KMS-11 (cell line): Measurements from ENCODE around the gene FAM174C.
"Not testable (repeated sequence)": the region's sequence is repeated elsewhere in the genome, so short reads cannot be mapped to it uniquely, and the experiment has no call there.

ENCODE experiments used
- H2AFZ ChIP-seq: fragments of 200-600 bp; sonication (generic); 2 replicates; pipeline ENCODE4 v1.6.1; 2016; ENCODE audit warnings: antibody characterized with exemption, mixed run types, low read depth
- H3K27ac ChIP-seq: fragments of 200-600 bp; sonication (generic); 2 replicates; pipeline ENCODE4 v1.6.1; 2016; ENCODE audit warnings: mild to moderate bottlenecking, mixed run types
- H3K27me3 ChIP-seq: fragments of 200-600 bp; sonication (generic); 2 replicates; pipeline ENCODE4 v1.6.1; 2017; ENCODE audit warnings: mild to moderate bottlenecking, low read depth, mixed run types, moderate library complexity; ENCODE audit not compliant: insufficient read depth
- H3K36me3 ChIP-seq: fragments of 200-600 bp; sonication (generic); 2 replicates; pipeline ENCODE4 v1.6.1; 2017; ENCODE audit warnings: mild to moderate bottlenecking, mixed run types; ENCODE audit not compliant: insufficient read depth
- H3K4me1 ChIP-seq: fragments of 200-600 bp; sonication (generic); 2 replicates; pipeline ENCODE4 v1.6.1; 2016; ENCODE audit warnings: mild to moderate bottlenecking, low read depth, mixed run types; ENCODE audit not compliant: poor library complexity, severe bottlenecking
- H3K4me2 ChIP-seq: fragments of 200-600 bp; sonication (generic); 2 replicates; pipeline ENCODE4 v1.7.0; 2016; ENCODE audit warnings: mild to moderate bottlenecking, mixed run types
- H3K4me3 ChIP-seq: fragments of 200-600 bp; sonication (generic); IDR thresholded peaks from 2 replicates; pipeline ENCODE4 v1.6.1; 2017; ENCODE audit warnings: low read depth, low read length, mixed read lengths; ENCODE audit not compliant: insufficient read depth
- H3K79me2 ChIP-seq: fragments of 200-600 bp; sonication (generic); 2 replicates; pipeline ENCODE4 v1.6.1; 2016; ENCODE audit warnings: low read depth, mixed run types; ENCODE audit not compliant: insufficient read depth
- H3K9ac ChIP-seq: fragments of 200-600 bp; sonication (generic); 2 replicates; pipeline ENCODE4 v1.6.1; 2016; ENCODE audit warnings: mild to moderate bottlenecking, mixed run types
- H4K20me1 ChIP-seq: fragments of 200-600 bp; sonication (generic); 2 replicates; pipeline ENCODE4 v1.6.1; 2016; ENCODE audit warnings: mild to moderate bottlenecking, mixed run types; ENCODE audit not compliant: insufficient read depth
- CTCF ChIP-seq: fragments of 200-600 bp; sonication (generic); conservative IDR thresholded peaks from 2 replicates; pipeline ENCODE4 v1.6.1; 2017; ENCODE audit warnings: low read depth, mild to moderate bottlenecking, antibody characterized with exemption, low read length, moderate library complexity, mixed read lengths

Gene FAM174C

GRCh38 chr19:1299801-1300200 is 24.5 kb downstream of the FAM174C start:
- peaks cover 76% of the 10 kb centered on the region for H3K27me3 ChIP-seq

GRCh38 chr19:1300744-1301490 is 25.6 kb downstream of the FAM174C start:
- Histone ChIP-seq H3K27me3 (peaks cover 73% of the 10 kb centered on the region), H3K4me3 (no peak overlapping the region), H3K79me2 (no peaks in the 10 kb centered on the region), H3K9ac (no peak overlapping the region), H3K36me3 (no peaks in the 10 kb centered on the region), H3K27ac (no peak overlapping the region), H3K4me2 (no peak overlapping the region), H3K4me1 (peaks cover 18% of the 10 kb centered on the region), H4K20me1 (no peaks in the 10 kb centered on the region), H2AFZ (no peak overlapping the region)
- no peak for TF ChIP-seq CTCF

More at GRCh38 chr19:1299801-1300200, 24.5 kb downstream of the FAM174C start:
- Histone ChIP-seq H3K27ac (no peak overlapping the region), H3K36me3 (no peaks in the 10 kb centered on the region), H3K4me2 (no peak overlapping the region), H4K20me1 (no peaks in the 10 kb centered on the region), H3K4me1 (peaks cover 18% of the 10 kb centered on the region), H3K79me2 (no peaks in the 10 kb centered on the region), H2AFZ (no peak overlapping the region), H3K4me3 (no peak overlapping the region), H3K9ac (no peak overlapping the region)
- TF ChIP-seq CTCF = no peak

GRCh38 chr19:1302533-1303239 is 27.4 kb downstream of the FAM174C start:
- no peak overlapping the region for H2AFZ ChIP-seq
- H4K20me1 ChIP-seq = no peaks in the 10 kb centered on the region
- peaks cover 60% of the 10 kb centered on the region for H3K27me3 ChIP-seq
- H3K4me3 ChIP-seq = no peak overlapping the region
- H3K36me3 ChIP-seq = no peaks in the 10 kb centered on the region
- no peak for TF ChIP-seq CTCF
- peaks cover 18% of the 10 kb centered on the region for H3K4me1 ChIP-seq
- no peaks in the 10 kb centered on the region for H3K79me2 ChIP-seq
- no peak overlapping the region for H3K4me2 ChIP-seq
- no peak overlapping the region for H3K9ac ChIP-seq
- no peak overlapping the region for H3K27ac ChIP-seq

- TF ChIP-seq CTCF = no peak
- Histone ChIP-seq H3K79me2 (no peaks in the 10 kb centered on the region), H4K20me1 (no peaks in the 10 kb centered on the region), H3K4me1 (peaks cover 18% of the 10 kb centered on the region), H3K9ac (no peak overlapping the region), H2AFZ (no peak overlapping the region), H3K27ac (no peak overlapping the region), H3K4me3 (no peak overlapping the region), H3K27me3 (peaks cover 57% of the 10 kb centered on the region), H3K4me2 (no peak overlapping the region), H3K36me3 (no peaks in the 10 kb centered on the region)
Observed at GRCh38 chr19:1304197-1304924, 29.0 kb downstream of the FAM174C start.

- not testable (repeated sequence) for H3K27ac ChIP-seq, H3K4me2 ChIP-seq, H3K9ac ChIP-seq, H3K79me2 ChIP-seq, H4K20me1 ChIP-seq, H3K4me3 ChIP-seq, H3K36me3 ChIP-seq, H2AFZ ChIP-seq
- peaks cover 61% of the 10 kb centered on the region for H3K27me3 ChIP-seq
- peaks cover 18% of the 10 kb centered on the region for H3K4me1 ChIP-seq
Observed at GRCh38 chr19:1305354-1305753, 30.0 kb downstream of the FAM174C start.
